Brain pericyte (primary cell): ENCODE results near the gene SLC10A7.

Experiments used
- DNase-seq: peaks from one replicate; pipeline ENCODE4 v3.0.0-alpha.2; 2012; ENCODE audit warnings: low read depth, low spot score

SLC10A7 gene

DNA sequence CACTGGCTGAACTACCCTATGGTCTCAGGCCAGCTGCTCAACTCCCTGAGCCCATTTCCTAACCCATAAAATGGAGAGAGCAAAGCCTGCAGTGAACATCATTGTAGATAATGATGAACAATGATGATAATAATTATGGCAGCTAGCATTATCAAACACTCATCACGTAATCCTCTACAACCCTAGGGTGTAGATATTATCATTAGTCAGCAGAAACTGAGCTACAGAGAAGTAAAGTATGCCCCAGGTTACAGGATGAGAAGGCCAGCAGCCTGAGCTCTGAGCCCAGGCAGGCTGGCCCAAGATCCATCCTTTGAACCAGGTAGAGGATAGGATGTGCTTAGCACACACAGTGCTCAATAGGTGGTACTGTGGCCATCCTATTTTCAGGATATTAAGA is 264.2 kb downstream of the SLC10A7 start:
- no peak for DNase-seq

GRCh38 chr4:146256328-146256727 is 265.4 kb downstream of the SLC10A7 start:
- DNase-seq = no peak

- no peak for DNase-seq
Measured at GRCh38 chr4:146255874-146256273, 265.9 kb downstream of the SLC10A7 start.

DNA sequence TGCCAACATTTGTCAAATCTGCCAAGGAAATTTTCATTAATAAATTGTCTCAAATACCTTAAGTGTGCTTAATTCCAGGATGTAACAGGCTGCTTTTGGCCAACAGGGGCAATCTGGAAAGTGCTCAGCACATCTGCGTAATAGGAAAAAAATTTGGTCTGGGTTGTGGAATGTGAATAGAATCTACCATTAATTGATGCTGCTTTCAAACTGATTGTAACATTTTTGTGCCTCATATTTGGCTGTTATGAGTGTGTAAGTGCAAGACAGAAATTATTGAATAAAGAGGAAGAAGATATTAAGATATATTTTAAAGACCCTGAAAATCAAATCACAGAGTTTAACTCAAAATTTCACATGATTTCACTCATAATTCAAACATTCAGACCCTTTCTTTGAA is 266.3 kb downstream of the SLC10A7 start:
- DNase-seq = no peak

DNA sequence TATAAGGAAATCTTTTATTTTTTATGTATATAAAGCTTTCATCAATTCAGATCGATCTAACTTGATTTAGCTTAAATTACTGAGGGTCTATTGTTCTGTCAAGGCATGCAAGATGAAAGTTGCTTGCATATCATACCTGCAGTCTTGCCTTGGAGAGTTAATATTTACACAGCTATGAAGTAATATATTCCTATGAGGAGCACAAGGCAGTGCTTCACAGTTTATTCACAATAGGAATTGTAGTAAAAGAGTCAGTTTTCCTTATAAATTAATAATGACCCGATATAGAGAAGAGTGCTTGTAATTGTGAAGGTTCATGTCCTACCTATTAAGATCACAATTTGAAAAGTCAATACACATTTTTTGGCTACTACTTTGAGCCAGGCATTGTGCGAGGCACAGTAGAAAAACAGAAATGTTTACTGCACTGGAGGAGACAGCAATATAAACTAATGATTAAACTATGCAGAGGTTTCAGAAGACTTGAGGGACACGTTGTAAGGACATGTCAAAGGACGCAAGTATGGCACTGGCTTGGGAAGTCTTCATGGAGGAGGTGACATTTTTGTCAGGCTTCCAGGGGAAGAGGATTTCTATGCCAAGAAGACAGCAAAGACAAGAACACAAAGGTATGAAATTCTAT is 268.6 kb downstream of the SLC10A7 start:
- DNase-seq = no peak

- DNase-seq = no peak
Measured at GRCh38 chr4:146247356-146247755, 274.4 kb downstream of the SLC10A7 start.

DNA sequence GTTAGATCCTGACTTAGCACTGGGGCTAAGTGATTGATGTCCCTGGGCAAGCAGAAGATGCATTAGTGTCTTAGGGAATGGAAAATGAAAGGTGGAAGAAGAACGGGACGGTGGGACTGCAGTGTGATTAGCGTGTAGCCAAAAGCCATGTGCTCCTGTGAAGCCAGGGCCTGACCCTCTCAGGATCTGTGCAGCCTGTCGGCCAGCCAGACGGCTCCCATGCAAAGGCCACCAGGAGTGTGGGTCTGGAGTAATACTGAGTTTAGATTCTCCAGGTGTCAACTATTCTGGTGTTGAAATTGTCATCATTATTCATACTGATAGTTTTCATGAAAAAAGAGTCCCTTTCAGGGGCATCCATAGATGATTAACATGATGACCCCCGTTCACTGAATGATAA is 275.4 kb downstream of the SLC10A7 start:
- no peak for DNase-seq

DNA sequence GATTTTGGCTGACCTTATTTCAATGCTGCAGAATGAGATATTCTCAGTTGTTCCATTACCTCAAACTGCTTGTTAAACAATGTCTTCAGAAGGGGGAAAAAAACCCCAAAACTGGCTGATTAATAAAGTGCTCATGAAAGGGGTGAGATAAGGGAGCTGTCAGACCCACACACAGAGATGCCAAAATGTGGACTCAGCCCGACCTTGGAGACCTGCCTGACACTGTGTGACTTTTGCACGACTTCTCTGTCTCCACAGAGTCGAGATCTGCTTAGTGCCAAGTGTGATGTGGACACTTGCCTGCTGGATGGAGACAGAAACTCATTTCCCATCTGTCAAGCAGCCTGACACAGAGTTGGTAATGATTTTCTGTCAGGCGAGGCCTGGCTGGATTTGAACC is 275.9 kb downstream of the SLC10A7 start:
- DNase-seq = no peak

DNA sequence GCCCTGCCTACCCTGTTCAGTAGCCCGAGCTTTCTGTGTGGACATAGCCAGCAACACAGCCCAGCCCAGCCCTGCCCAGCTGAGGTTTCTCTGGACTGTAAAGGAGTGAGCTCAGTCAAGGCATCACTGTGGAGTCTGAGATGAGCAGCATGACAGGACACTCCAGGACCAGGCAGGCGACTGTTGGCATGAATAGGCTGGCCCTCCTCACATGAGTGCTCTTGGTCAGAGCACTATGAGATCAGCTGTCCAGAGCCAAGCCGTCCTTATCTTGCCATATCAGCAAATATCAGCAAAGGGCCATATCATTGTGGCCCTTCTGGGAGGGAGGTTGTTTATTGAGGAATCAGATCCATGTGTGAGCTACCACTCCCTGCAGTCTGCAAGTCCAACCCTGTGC is 276.5 kb downstream of the SLC10A7 start:
- no peak for DNase-seq

DNA sequence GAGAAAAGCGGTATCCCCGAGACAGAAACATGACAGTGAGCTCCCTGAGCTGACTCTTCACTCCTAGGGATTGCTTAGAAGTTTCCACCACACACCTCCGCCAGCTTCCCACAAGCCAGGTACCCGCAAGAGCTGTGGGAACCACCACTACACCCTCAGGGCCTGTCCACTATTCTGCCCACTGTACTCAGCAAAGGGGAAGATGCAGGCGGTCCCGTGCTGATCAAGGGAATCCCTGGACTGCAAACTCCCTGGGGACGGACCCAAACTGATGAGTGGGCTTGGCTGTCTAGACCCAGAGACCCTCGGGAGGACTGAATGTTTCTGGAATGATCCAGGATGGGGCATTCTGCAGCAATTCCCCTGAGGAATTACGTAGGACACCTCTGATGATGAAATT is 277.2 kb downstream of the SLC10A7 start:
- no peak for DNase-seq

- DNase-seq = no peak
Measured at GRCh38 chr4:146243883-146244277, 277.9 kb downstream of the SLC10A7 start.

- DNase-seq = no peak
Measured at GRCh38 chr4:146243141-146243882, 278.4 kb downstream of the SLC10A7 start.

GRCh38 chr4:146238107-146238506 is 283.6 kb downstream of the SLC10A7 start:
- DNase-seq = no peak

- DNase-seq = no peak
Measured at GRCh38 chr4:146237092-146237491, 284.6 kb downstream of the SLC10A7 start.

DNA sequence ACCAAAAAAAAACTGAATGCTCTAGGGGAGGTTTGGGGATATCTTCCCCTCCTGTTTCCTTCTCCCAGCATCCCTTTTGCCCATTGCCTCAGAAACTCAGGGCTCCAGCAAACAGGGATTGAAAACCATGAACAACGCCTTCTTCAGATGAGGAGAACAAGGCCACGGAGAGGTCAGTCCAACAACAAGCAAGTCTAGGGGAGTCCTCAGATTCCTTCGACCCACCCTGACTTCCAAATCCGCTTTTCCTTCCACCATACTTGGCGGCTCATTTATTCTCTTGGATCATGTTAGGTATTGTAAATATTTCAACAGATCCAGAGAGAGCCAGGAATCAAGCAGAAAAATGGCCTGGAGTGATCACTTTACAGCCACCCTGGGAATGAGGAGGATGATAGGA is 285.5 kb downstream of the SLC10A7 start:
- DNase-seq = no peak

- no peak for DNase-seq
Measured at GRCh38 chr4:146235654-146236177, 286.0 kb downstream of the SLC10A7 start.

DNA sequence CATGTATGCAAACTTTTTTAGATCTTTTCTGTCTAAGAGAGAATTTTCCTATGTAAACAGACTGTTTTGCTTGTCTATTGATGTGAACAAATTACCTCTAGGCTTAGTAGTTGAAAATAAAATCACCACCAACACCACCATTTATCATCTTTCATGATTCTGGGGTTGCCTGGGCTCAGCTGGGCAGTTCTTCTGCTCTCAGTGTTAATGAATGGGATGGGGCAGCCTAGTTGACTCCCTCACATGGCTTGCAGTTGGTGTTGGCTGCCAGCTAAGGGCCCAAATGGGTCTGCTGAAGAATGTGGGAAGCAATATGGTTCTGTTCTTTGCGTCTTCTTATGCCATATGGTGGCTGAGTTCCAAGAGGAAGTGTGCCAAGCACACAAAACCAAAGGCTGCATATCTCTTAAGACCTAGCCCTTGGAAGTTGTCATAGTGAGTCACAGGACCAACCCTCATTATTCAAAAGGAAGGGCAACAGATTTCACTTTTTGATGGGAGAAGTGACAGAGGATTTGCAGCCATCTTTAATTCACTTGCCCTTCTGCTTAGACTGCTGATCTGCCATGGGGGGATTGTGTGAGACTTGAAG is 289.5 kb downstream of the SLC10A7 start:
- no peak for DNase-seq

GRCh38 chr4:146229406-146229805 is 292.3 kb downstream of the SLC10A7 start:
- DNase-seq = no peak

- DNase-seq = no peak
Measured at GRCh38 chr4:146224326-146224966, 297.3 kb downstream of the SLC10A7 start.

GRCh38 chr4:146222313-146222712 is 299.4 kb downstream of the SLC10A7 start:
- DNase-seq = no peak

DNA sequence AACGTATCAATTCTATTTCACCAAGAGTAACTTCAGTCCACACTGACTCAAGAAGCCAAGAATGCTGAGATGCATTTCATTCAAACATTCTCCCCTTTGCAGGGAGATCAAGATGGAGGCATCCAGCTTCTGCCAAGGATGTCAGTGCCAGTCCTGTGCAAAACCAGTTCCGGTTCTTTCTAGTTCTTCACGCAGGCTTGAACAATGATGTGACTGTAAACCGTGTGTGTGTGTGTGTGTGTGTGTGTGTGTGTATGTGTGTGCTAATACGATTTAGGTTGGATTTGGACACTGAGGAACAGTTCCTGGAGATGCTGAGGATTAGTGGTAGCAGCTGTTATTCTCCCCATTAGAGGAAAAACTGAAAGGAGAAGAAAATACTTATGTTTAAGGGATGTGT is 307.5 kb downstream of the SLC10A7 start, which contains the start of gene REELD1:
REELD1 (plus strand) TSS at position 301 of the 400 bp plus-strand sequence. CDS start 2,415 bp downstream, outside the sequence.
- no peak for DNase-seq

GRCh38 chr4:146212781-146213180 is 309.0 kb downstream of the SLC10A7 start:
- no peak for DNase-seq
